Neural cell (in vitro differentiated cells): ENCODE measurements around the gene CNTN4. TPM values are rescaled to one million over a fixed set of nuclear protein-coding genes. Genes with fewer than 3 reads are reported as not detected.

ENCODE experiments used
- H2AFZ ChIP-seq: fragments of 200-600, 300-800 bp; sonication (generic), shearing (Covaris generic); 2 replicates; pipeline ENCODE4 v1.6.0; 2014; ENCODE audit warnings: low read depth, mild to moderate bottlenecking, antibody characterized with exemption, low read length, moderate library complexity
- H3F3A ChIP-seq: fragments of 200-600 bp; shearing (Covaris generic); 2 replicates; pipeline ENCODE4 v1.6.1; 2016; ENCODE audit warnings: mild to moderate bottlenecking, moderate library complexity, mixed read lengths, antibody characterized with exemption, low read length; ENCODE audit not compliant: insufficient read depth, poor library complexity, severe bottlenecking
- H3K27ac ChIP-seq: fragments of 200-600, 300-800 bp; sonication (generic), shearing (Covaris generic); 2 replicates; pipeline ENCODE4 v1.5.1; 2014; ENCODE audit warnings: mild to moderate bottlenecking, low read length, moderate library complexity
- H3K27me3 ChIP-seq: fragments of 300-800, 200-600 bp; sonication (generic), shearing (Covaris generic); 2 replicates; pipeline ENCODE4 v1.6.0; 2014; ENCODE audit warnings: mild to moderate bottlenecking, low read depth, low read length, moderate library complexity; ENCODE audit not compliant: insufficient read depth
- H3K36me3 ChIP-seq: fragments of 300-800, 200-600 bp; sonication (generic), shearing (Covaris generic); 2 replicates; pipeline ENCODE4 v1.5.1; 2014; ENCODE audit warnings: mild to moderate bottlenecking, antibody characterized with exemption, low read length, moderate library complexity; ENCODE audit not compliant: insufficient read depth
- H3K4me2 ChIP-seq: fragments of 300-800, 200-600 bp; sonication (generic), shearing (Covaris generic); 2 replicates; pipeline ENCODE4 v1.6.0; 2014; ENCODE audit warnings: mild to moderate bottlenecking, low read length
- H3K4me3 ChIP-seq: fragments of 300-800, 200-600 bp; sonication (generic), shearing (Covaris generic); 2 replicates; pipeline ENCODE4 v1.5.1; 2014; ENCODE audit warnings: mild to moderate bottlenecking, low read length, moderate library complexity
- H3K79me2 ChIP-seq: fragments of 200-600 bp; shearing (Covaris generic); replicated peaks from 2 replicates; pipeline ENCODE4 v1.6.0; 2014; ENCODE audit warnings: mild to moderate bottlenecking, low read length, moderate library complexity; ENCODE audit not compliant: insufficient read depth
- H3K9ac ChIP-seq: fragments of 300-800, 200-600 bp; sonication (generic), shearing (Covaris generic); 2 replicates; pipeline ENCODE4 v1.6.1; 2016; ENCODE audit warnings: mild to moderate bottlenecking, low read length, mixed read lengths
- H3K9me2 ChIP-seq: fragments of 200-600 bp; shearing (Covaris generic); 2 replicates; pipeline ENCODE4 v1.6.1; 2016; ENCODE audit warnings: mild to moderate bottlenecking, low read length, mixed read lengths; ENCODE audit not compliant: insufficient read depth
- H3K9me3 ChIP-seq: fragments of 200-600, 300-800 bp; sonication (generic), shearing (Covaris generic); 2 replicates; pipeline ENCODE4 v1.6.1; 2016; ENCODE audit warnings: mild to moderate bottlenecking, mixed run types, low read length, moderate library complexity, mixed read lengths
- H4K20me1 ChIP-seq: fragments of 200-600 bp; shearing (Covaris generic); 2 replicates; pipeline ENCODE4 v1.6.1; 2016; ENCODE audit warnings: mild to moderate bottlenecking, mixed run types; ENCODE audit not compliant: insufficient read depth
- EP300 ChIP-seq: fragments of 450-650 bp; conservative IDR thresholded peaks from 2 replicates; pipeline ENCODE4 v1.6.1; 2014; ENCODE audit warnings: antibody characterized with exemption, mild to moderate bottlenecking, moderate library complexity; ENCODE audit not compliant: poor library complexity, severe bottlenecking
- EZH2 ChIP-seq: fragments of 200-600, 300-800 bp; shearing (Covaris generic), sonication (generic); IDR thresholded peaks from 2 replicates; pipeline ENCODE4 v1.6.1; 2014; ENCODE audit warnings: antibody characterized with exemption, low read length, borderline replicate concordance, mild to moderate bottlenecking; ENCODE audit not compliant: insufficient read depth, poor library complexity, severe bottlenecking
- MXI1 ChIP-seq: fragments of 450-650 bp; conservative IDR thresholded peaks from 2 replicates; pipeline ENCODE4 v1.6.1; 2014; ENCODE audit warnings: antibody characterized with exemption, mild to moderate bottlenecking; ENCODE audit not compliant: poor library complexity, severe bottlenecking
- POLR2AphosphoS5 ChIP-seq: IDR thresholded peaks from 2 replicates; pipeline ENCODE4 v1.6.1; 2012
- RAD21 ChIP-seq: fragments of 450-650 bp; conservative IDR thresholded peaks from 2 replicates; pipeline ENCODE4 v1.6.1; 2014; ENCODE audit warnings: antibody characterized with exemption, mild to moderate bottlenecking, moderate library complexity
- SMC3 ChIP-seq: fragments of 450-650 bp; conservative IDR thresholded peaks from 2 replicates; pipeline ENCODE4 v1.6.1; 2014; ENCODE audit warnings: antibody characterized with exemption, mild to moderate bottlenecking, moderate library complexity; ENCODE audit not compliant: poor library complexity
- TAF1 ChIP-seq: IDR thresholded peaks from 2 replicates; pipeline ENCODE4 v1.6.1; 2012; ENCODE audit warnings: low read depth
- polyA plus RNA-seq: library from polyadenylated mRNA; depleted of rRNA; stranded (reverse); fragments of >200 nt; gene quantifications from 2 replicates; pipeline ENCODE4 v1.2.3, GENCODE V29; 2014
- TF ChIP-seq, protein P1 (sequence below): IDR thresholded peaks from 2 replicates; pipeline ENCODE4 v1.6.1; 2012; ENCODE audit warnings: borderline replicate concordance
- TF ChIP-seq, protein P2 (sequence below): fragments of 450-650 bp; IDR thresholded peaks from 2 replicates; pipeline ENCODE4 v1.5.1; 2014; ENCODE audit warnings: antibody characterized with exemption, mild to moderate bottlenecking, moderate library complexity; ENCODE audit not compliant: poor library complexity, severe bottlenecking

CNTN4 gene
- polyA plus RNA-seq, 1 donor from 2014 or later: 10.6 TPM

DNA sequence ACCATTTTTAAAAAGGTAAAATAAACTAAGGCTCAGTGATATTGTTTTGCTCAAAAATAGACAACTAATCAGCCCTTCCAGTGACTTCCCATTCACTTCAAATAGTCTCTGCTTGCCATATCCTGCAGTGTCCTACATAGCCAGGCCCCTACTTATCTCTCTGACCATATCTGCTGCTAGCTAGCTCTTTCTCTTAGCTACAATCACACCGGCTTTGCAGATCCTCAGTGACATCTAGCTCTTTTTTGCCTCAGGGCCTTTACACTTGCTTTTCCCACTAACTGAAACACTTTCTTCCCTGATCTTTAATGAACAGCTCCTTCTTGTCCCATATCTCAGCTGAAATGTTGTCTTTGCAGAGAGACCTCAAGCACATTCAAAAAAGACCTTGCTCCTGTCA is 850.2 kb downstream of the CNTN4 start:
- no peak overlapping the region for H3K4me3 ChIP-seq
- H3K27me3 ChIP-seq: no peaks in the 10 kb centered on the region
- H3K9me3 ChIP-seq: no peaks in the 10 kb centered on the region
- no peak overlapping the region for H3K4me2 ChIP-seq
- no peak overlapping the region for H2AFZ ChIP-seq
- H3K79me2 ChIP-seq: no peaks in the 10 kb centered on the region
- no peak overlapping the region for H3K27ac ChIP-seq
- no peaks in the 10 kb centered on the region for H3K36me3 ChIP-seq
- no peaks in the 10 kb centered on the region for H3F3A ChIP-seq
- H3K9ac ChIP-seq: no peak overlapping the region
- no peaks in the 10 kb centered on the region for H3K9me2 ChIP-seq
- H4K20me1 ChIP-seq: no peaks in the 10 kb centered on the region
- TF ChIP-seq EP300 (no peak), SMC3 (no peak), POLR2AphosphoS5 (no peak), TAF1 (no peak), EZH2 (no peak), MXI1 (no peak), RAD21 (no peak)
- TF ChIP-seq, protein P1, sequence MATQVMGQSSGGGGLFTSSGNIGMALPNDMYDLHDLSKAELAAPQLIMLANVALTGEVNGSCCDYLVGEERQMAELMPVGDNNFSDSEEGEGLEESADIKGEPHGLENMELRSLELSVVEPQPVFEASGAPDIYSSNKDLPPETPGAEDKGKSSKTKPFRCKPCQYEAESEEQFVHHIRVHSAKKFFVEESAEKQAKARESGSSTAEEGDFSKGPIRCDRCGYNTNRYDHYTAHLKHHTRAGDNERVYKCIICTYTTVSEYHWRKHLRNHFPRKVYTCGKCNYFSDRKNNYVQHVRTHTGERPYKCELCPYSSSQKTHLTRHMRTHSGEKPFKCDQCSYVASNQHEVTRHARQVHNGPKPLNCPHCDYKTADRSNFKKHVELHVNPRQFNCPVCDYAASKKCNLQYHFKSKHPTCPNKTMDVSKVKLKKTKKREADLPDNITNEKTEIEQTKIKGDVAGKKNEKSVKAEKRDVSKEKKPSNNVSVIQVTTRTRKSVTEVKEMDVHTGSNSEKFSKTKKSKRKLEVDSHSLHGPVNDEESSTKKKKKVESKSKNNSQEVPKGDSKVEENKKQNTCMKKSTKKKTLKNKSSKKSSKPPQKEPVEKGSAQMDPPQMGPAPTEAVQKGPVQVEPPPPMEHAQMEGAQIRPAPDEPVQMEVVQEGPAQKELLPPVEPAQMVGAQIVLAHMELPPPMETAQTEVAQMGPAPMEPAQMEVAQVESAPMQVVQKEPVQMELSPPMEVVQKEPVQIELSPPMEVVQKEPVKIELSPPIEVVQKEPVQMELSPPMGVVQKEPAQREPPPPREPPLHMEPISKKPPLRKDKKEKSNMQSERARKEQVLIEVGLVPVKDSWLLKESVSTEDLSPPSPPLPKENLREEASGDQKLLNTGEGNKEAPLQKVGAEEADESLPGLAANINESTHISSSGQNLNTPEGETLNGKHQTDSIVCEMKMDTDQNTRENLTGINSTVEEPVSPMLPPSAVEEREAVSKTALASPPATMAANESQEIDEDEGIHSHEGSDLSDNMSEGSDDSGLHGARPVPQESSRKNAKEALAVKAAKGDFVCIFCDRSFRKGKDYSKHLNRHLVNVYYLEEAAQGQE: no peak
- TF ChIP-seq, protein P2, sequence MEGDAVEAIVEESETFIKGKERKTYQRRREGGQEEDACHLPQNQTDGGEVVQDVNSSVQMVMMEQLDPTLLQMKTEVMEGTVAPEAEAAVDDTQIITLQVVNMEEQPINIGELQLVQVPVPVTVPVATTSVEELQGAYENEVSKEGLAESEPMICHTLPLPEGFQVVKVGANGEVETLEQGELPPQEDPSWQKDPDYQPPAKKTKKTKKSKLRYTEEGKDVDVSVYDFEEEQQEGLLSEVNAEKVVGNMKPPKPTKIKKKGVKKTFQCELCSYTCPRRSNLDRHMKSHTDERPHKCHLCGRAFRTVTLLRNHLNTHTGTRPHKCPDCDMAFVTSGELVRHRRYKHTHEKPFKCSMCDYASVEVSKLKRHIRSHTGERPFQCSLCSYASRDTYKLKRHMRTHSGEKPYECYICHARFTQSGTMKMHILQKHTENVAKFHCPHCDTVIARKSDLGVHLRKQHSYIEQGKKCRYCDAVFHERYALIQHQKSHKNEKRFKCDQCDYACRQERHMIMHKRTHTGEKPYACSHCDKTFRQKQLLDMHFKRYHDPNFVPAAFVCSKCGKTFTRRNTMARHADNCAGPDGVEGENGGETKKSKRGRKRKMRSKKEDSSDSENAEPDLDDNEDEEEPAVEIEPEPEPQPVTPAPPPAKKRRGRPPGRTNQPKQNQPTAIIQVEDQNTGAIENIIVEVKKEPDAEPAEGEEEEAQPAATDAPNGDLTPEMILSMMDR: no peak

DNA sequence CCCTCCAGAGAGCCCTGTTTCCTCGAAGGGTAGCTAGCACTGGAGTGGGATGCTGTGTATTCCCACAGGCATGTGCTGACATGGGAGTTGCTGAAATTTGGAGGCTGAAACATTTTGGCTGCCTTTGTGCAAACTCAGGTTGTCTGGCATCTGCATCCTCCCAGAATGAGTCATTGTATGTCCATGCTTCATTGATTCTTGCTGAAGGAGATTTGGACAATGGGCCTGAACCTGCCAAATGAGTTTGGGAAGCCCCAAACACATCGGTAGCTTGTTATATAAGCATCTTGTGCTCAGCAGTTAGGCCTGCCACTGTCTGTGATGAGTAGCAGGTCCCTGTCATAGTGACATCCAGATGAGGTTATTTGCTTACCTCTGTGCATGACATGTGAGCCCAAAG is 851.5 kb downstream of the CNTN4 start:
- H3K27me3 ChIP-seq: no peaks in the 10 kb centered on the region
- H3K9me3 ChIP-seq: no peaks in the 10 kb centered on the region
- no peaks in the 10 kb centered on the region for H3K36me3 ChIP-seq
- TF ChIP-seq, protein P1: no peak
- TF ChIP-seq EP300: no peak
- no peak overlapping the region for H3K4me3 ChIP-seq
- no peaks in the 10 kb centered on the region for H3K9me2 ChIP-seq
- H3K27ac ChIP-seq: no peak overlapping the region
- no peak overlapping the region for H3K9ac ChIP-seq
- no peaks in the 10 kb centered on the region for H3K79me2 ChIP-seq
- H3F3A ChIP-seq: no peaks in the 10 kb centered on the region
- no peak overlapping the region for H2AFZ ChIP-seq
- H3K4me2 ChIP-seq: no peak overlapping the region
- no peaks in the 10 kb centered on the region for H4K20me1 ChIP-seq
